Measurements from ENCODE around the gene MITF. TPM values are rescaled to one million over a fixed set of nuclear protein-coding genes. Genes with fewer than 3 reads are reported as not detected.

Gene MITF
- total RNA-seq, 2 experiments from 2014 or later: not detected

DNA sequence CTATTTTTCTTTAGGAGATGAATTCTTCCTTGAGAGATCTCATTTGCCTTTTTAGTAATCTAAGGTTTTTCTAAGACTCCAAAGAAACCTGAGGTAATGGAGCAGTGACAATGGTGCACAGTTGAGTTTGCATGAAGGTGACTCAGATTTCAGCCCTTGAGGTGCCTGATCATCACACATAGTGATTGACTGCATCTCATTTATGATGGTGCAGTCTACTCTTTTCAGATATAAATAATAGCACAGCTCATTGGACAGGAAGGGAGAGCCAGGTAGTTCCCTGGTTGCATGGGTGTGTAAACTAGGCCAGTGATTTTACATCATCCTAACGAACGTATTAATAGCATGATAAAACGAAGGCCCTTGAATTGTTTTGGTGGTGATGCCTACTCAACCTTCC, 174.2 kb downstream of the MITF start:
- H4K20me1 ChIP-seq (ENCODE audit: insufficient read depth, low read length): no peaks in the 10 kb centered on the region
- BruUV-seq (replicated peaks): no TSS peak
- no peaks in the 10 kb centered on the region for H3K9me3 ChIP-seq (ENCODE audit: low read length)
- H3K4me1 ChIP-seq (ENCODE audit: insufficient read depth, low read length, poor library complexity, severe bottlenecking): no peaks in the 10 kb centered on the region
- no peak for TF ChIP-seq EZH2phosphoT487 (IDR thresholded peaks at IDR 0.05; ENCODE audit: borderline replicate concordance, low read depth, low read length)
- TF ChIP-seq, protein P1, sequence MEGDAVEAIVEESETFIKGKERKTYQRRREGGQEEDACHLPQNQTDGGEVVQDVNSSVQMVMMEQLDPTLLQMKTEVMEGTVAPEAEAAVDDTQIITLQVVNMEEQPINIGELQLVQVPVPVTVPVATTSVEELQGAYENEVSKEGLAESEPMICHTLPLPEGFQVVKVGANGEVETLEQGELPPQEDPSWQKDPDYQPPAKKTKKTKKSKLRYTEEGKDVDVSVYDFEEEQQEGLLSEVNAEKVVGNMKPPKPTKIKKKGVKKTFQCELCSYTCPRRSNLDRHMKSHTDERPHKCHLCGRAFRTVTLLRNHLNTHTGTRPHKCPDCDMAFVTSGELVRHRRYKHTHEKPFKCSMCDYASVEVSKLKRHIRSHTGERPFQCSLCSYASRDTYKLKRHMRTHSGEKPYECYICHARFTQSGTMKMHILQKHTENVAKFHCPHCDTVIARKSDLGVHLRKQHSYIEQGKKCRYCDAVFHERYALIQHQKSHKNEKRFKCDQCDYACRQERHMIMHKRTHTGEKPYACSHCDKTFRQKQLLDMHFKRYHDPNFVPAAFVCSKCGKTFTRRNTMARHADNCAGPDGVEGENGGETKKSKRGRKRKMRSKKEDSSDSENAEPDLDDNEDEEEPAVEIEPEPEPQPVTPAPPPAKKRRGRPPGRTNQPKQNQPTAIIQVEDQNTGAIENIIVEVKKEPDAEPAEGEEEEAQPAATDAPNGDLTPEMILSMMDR (conservative IDR thresholded peaks at IDR 0.05; ENCODE audit: low read length): no peak
- intact Hi-C loops (cut with micrococcal nuclease; ENCODE audit: unreplicated experiment): no loop called here
- no peaks in the 10 kb centered on the region for H3K9me2 ChIP-seq (ENCODE audit: insufficient read depth, low read length)
- H3K27ac ChIP-seq (ENCODE audit: low read depth, low read length, poor library complexity, severe bottlenecking): no peak overlapping the region
- no peak for DNase-seq (ENCODE audit: low spot score)
- H3K36me3 ChIP-seq (ENCODE audit: insufficient read depth, low read length): no peaks in the 10 kb centered on the region
- H2AFZ ChIP-seq (ENCODE audit: low read length): no peak overlapping the region
- POLR2A ChIA-PET: no interaction called here
- CTCF ChIA-PET (ENCODE audit: unreplicated experiment): no interaction called here
- no peaks in the 10 kb centered on the region for H3K79me2 ChIP-seq (ENCODE audit: insufficient read depth, low read depth, low read length)
- no peak overlapping the region for H3K4me2 ChIP-seq (ENCODE audit: low read length)
- no peak overlapping the region for H3K4me3 ChIP-seq (ENCODE audit: low read depth, low read length, poor library complexity, severe bottlenecking)

DNA sequence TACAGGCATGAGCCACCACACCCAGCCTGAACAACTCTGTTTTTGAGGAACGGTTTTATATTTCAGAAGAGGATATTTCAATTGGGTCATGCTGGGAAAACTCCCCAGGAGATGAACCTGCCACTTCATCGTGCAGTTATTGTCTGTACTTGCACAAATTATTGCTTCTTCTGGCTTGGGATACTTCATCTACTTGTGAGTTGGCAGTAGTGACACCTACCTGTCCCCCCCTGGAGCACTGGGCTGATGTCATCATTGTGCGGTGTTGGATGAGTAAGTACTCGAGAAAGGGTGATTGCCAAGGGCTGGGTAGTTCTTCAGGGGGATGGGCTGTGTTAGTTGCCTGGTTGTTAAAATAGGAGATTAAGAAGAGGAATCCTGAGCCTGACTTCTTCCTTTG, 175.1 kb downstream of the MITF start:
- TF ChIP-seq, protein P1 (conservative IDR thresholded peaks at IDR 0.05; ENCODE audit: low read length): no peak
- TF ChIP-seq EZH2phosphoT487 (IDR thresholded peaks at IDR 0.05; ENCODE audit: borderline replicate concordance, low read depth, low read length): no peak
- Histone ChIP-seq H3K4me1 (ENCODE audit: insufficient read depth, low read length, poor library complexity, severe bottlenecking) (no peaks in the 10 kb centered on the region), H3K4me2 (ENCODE audit: low read length) (no peak overlapping the region), H3K27ac (ENCODE audit: low read depth, low read length, poor library complexity, severe bottlenecking) (no peak overlapping the region), H3K9me3 (ENCODE audit: low read length) (no peaks in the 10 kb centered on the region), H3K9me2 (ENCODE audit: insufficient read depth, low read length) (no peaks in the 10 kb centered on the region), H2AFZ (ENCODE audit: low read length) (no peak overlapping the region), H3K4me3 (ENCODE audit: low read depth, low read length, poor library complexity, severe bottlenecking) (no peak overlapping the region), H4K20me1 (ENCODE audit: insufficient read depth, low read length) (no peaks in the 10 kb centered on the region), H3K79me2 (ENCODE audit: insufficient read depth, low read depth, low read length) (no peaks in the 10 kb centered on the region), H3K36me3 (ENCODE audit: insufficient read depth, low read length) (no peaks in the 10 kb centered on the region)
- intact Hi-C loops (cut with micrococcal nuclease; ENCODE audit: unreplicated experiment): no loop called here
- POLR2A ChIA-PET: no interaction called here
- CTCF ChIA-PET (ENCODE audit: unreplicated experiment): no interaction called here
- BruUV-seq (replicated peaks): no TSS peak
- DNase-seq (ENCODE audit: low spot score): no peak

DNA sequence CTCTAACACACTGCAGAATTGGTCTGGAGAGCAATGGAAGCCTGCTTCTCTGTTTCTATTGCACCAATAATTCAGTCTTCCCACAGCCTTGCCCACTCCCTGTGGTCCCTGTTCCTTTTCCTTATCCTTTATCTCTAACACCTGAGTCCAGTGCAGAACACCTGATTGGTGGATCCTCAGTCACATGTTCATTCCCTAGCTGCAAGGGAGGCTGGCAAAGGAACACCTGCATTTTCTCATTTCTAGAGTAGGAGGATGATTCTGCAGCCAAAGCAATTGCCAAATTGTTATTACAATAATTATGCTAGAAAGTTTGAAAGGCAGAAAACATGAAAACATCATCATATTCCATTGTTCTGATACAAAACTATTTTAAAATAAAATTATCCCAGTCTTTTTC, 176.5 kb downstream of the MITF start:
- H3K9me2 ChIP-seq (ENCODE audit: insufficient read depth, low read length): no peaks in the 10 kb centered on the region
- H3K36me3 ChIP-seq (ENCODE audit: insufficient read depth, low read length): no peaks in the 10 kb centered on the region
- no TSS peak for BruUV-seq (replicated peaks)
- H4K20me1 ChIP-seq (ENCODE audit: insufficient read depth, low read length): no peaks in the 10 kb centered on the region
- no peak overlapping the region for H3K27ac ChIP-seq (ENCODE audit: low read depth, low read length, poor library complexity, severe bottlenecking)
- CTCF ChIA-PET (ENCODE audit: unreplicated experiment): no interaction called here
- POLR2A ChIA-PET: no interaction called here
- H3K9me3 ChIP-seq (ENCODE audit: low read length): no peaks in the 10 kb centered on the region
- no peak overlapping the region for H3K4me3 ChIP-seq (ENCODE audit: low read depth, low read length, poor library complexity, severe bottlenecking)
- H3K79me2 ChIP-seq (ENCODE audit: insufficient read depth, low read depth, low read length): no peaks in the 10 kb centered on the region
- H2AFZ ChIP-seq (ENCODE audit: low read length): no peak overlapping the region
- no peak overlapping the region for H3K4me2 ChIP-seq (ENCODE audit: low read length)
- intact Hi-C loops (cut with micrococcal nuclease; ENCODE audit: unreplicated experiment): no loop called here
- TF ChIP-seq, protein P1 (conservative IDR thresholded peaks at IDR 0.05; ENCODE audit: low read length): no peak
- TF ChIP-seq EZH2phosphoT487 (IDR thresholded peaks at IDR 0.05; ENCODE audit: borderline replicate concordance, low read depth, low read length): no peak
- no peak for DNase-seq (ENCODE audit: low spot score)
- no peaks in the 10 kb centered on the region for H3K4me1 ChIP-seq (ENCODE audit: insufficient read depth, low read length, poor library complexity, severe bottlenecking)
